ENCODE measurements around the gene SMCO2. TPM values are rescaled to one million over a fixed set of nuclear protein-coding genes. Genes with fewer than 3 reads are reported as not detected.

Gene SMCO2
- total and polyA plus RNA-seq, 2 of the 13 experiments (the other 11 are each of a cell fraction or from before 2014, with no cell fraction given) = 0.15 TPM; not detected in 1

- peak; percentile 54; the same call in 1 of the 2 replicates for TF ChIP-seq MXD3 (CRISPR knock-in tag; IDR thresholded peaks at IDR 0.05)
- 0 out of 2 replicates have a peak, but pooled peaks have one; percentile 0 for TF ChIP-seq AKAP8 (CRISPR knock-in tag; IDR thresholded peaks at IDR 0.05)
- TF ChIP-seq ZNF614 (CRISPR knock-in tag; IDR thresholded peaks at IDR 0.05; ENCODE audit: borderline replicate concordance) = 0 out of 2 replicates have a peak, but pooled peaks have one; percentile 27
- TF ChIP-seq, protein P1, sequence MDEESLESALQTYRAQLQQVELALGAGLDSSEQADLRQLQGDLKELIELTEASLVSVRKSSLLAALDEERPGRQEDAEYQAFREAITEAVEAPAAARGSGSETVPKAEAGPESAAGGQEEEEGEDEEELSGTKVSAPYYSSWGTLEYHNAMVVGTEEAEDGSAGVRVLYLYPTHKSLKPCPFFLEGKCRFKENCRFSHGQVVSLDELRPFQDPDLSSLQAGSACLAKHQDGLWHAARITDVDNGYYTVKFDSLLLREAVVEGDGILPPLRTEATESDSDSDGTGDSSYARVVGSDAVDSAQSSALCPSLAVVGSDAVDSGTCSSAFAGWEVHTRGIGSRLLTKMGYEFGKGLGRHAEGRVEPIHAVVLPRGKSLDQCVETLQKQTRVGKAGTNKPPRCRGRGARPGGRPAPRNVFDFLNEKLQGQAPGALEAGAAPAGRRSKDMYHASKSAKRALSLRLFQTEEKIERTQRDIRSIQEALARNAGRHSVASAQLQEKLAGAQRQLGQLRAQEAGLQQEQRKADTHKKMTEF (CRISPR knock-in tag; IDR thresholded peaks at IDR 0.05) = peak; percentile 61
- peak; percentile 79 for TF ChIP-seq ZNF292 (CRISPR knock-in tag; IDR thresholded peaks at IDR 0.05; ENCODE audit: borderline replicate concordance, low read depth)
- peak; percentile 70; the same call in 1 of the 2 replicates for TF ChIP-seq THAP9 (CRISPR knock-in tag; IDR thresholded peaks at IDR 0.05; ENCODE audit: borderline replicate concordance)
- peak; percentile 54 for TF ChIP-seq RAD21 (CRISPR knock-in tag; IDR thresholded peaks at IDR 0.05)
- no peak for TF ChIP-seq TFDP2 (CRISPR knock-in tag; IDR thresholded peaks at IDR 0.05)
- TF ChIP-seq SOX5 (CRISPR knock-in tag; IDR thresholded peaks at IDR 0.05; ENCODE audit: borderline replicate concordance) = peak; percentile 18; the same call in 1 of the 2 replicates
- TF ChIP-seq, protein P2, sequence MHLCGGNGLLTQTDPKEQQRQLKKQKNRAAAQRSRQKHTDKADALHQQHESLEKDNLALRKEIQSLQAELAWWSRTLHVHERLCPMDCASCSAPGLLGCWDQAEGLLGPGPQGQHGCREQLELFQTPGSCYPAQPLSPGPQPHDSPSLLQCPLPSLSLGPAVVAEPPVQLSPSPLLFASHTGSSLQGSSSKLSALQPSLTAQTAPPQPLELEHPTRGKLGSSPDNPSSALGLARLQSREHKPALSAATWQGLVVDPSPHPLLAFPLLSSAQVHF (CRISPR knock-in tag; IDR thresholded peaks at IDR 0.05) = 0 out of 2 replicates have a peak, but pooled peaks have one; percentile 30
- TF ChIP-seq, protein P3, sequence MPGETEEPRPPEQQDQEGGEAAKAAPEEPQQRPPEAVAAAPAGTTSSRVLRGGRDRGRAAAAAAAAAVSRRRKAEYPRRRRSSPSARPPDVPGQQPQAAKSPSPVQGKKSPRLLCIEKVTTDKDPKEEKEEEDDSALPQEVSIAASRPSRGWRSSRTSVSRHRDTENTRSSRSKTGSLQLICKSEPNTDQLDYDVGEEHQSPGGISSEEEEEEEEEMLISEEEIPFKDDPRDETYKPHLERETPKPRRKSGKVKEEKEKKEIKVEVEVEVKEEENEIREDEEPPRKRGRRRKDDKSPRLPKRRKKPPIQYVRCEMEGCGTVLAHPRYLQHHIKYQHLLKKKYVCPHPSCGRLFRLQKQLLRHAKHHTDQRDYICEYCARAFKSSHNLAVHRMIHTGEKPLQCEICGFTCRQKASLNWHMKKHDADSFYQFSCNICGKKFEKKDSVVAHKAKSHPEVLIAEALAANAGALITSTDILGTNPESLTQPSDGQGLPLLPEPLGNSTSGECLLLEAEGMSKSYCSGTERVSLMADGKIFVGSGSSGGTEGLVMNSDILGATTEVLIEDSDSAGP (CRISPR knock-in tag; IDR thresholded peaks at IDR 0.05; ENCODE audit: borderline replicate concordance) = peak; percentile 73; the same call in 1 of the 2 replicates
- TF ChIP-seq, protein P4, sequence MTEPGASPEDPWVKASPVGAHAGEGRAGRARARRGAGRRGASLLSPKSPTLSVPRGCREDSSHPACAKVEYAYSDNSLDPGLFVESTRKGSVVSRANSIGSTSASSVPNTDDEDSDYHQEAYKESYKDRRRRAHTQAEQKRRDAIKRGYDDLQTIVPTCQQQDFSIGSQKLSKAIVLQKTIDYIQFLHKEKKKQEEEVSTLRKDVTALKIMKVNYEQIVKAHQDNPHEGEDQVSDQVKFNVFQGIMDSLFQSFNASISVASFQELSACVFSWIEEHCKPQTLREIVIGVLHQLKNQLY (CRISPR knock-in tag; IDR thresholded peaks at IDR 0.05) = 0 out of 2 replicates have a peak, but pooled peaks have one; percentile 38
- TF ChIP-seq KAT8 (CRISPR knock-in tag; IDR thresholded peaks at IDR 0.05) = peak; percentile 62; the same call in 1 of the 2 replicates
- peak; percentile 69 for TF ChIP-seq ELF3 (CRISPR knock-in tag; IDR thresholded peaks at IDR 0.05)
- TF ChIP-seq BRCA1 (CRISPR knock-in tag; IDR thresholded peaks at IDR 0.05) = no peak
- TF ChIP-seq TGIF2 (CRISPR knock-in tag; IDR thresholded peaks at IDR 0.05) = peak; percentile 88
- TF ChIP-seq ZNF430 (CRISPR knock-in tag; IDR thresholded peaks at IDR 0.05) = peak; percentile 40; the same call in 1 of the 2 replicates
- peak; percentile 26 for TF ChIP-seq AGO2 (optimal IDR thresholded peaks at IDR 0.05; ENCODE audit: low read depth, low read length)
- no peak for TF ChIP-seq MAFG (CRISPR knock-in tag; IDR thresholded peaks at IDR 0.05)
Observed at GRCh38 chr12:27523642-27524493, 77.3 kb downstream of the SMCO2 start, which contains the start of gene PPFIBP1 (continued).

Measured in HepG2 (cell line).